WI38 (cell line): ENCODE measurements around the gene TOR1AIP2.

Experiments used
- H3K4me3 ChIP-seq: 2 replicates; pipeline ENCODE4 v1.5.1; 2011; ENCODE audit warnings: low read depth, mild to moderate bottlenecking, control low read depth, low read length
- TF ChIP-seq, protein P1 (sequence below): IDR thresholded peaks from 2 replicates; pipeline ENCODE4 v1.5.1; 2012; ENCODE audit warnings: low read depth, mild to moderate bottlenecking, control low read depth, low read length

The TOR1AIP2 gene

DNA sequence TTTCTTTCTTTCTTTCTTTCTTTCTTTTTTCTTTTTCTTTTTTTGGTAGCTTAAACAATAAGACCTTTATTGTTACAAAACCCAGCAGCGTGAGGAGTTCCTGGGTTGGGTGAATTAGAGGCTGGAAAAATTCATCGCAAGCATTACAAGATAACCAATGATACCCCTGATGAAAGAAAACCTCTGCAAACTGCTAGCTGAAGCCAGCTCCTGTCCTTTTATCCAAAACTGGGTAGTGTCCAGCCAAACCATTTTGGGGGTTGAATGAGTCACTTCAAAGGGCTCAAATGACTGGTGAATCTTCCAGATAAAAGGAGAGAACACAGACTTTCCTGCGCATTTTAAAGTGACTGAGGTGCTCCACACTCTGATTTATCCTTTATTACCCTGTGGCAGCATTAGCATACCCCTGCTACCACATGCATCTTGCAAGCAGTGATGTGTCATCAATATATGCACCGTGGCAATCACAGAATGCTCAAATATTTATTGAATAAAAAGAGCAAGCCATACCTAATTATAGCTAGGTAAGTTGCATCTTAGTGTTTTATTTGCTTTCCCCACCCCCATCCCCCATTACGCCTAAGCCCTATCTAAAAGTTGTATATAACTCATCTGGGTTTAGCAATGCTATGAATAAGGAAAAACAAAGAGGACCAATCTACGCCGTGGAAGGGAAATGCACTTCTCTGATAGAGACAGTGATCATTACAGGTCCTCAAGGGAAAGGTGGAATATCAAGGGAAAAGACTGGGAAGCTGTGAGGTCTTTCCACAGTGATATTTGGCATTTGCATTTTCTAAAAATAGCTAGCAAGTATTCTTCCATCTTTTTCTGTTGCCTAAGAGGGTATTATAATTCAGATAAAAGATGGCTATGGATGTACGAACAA is 44.6 kb upstream of the TOR1AIP2 start:
- no peak overlapping the region for H3K4me3 ChIP-seq
- TF ChIP-seq, protein P1, sequence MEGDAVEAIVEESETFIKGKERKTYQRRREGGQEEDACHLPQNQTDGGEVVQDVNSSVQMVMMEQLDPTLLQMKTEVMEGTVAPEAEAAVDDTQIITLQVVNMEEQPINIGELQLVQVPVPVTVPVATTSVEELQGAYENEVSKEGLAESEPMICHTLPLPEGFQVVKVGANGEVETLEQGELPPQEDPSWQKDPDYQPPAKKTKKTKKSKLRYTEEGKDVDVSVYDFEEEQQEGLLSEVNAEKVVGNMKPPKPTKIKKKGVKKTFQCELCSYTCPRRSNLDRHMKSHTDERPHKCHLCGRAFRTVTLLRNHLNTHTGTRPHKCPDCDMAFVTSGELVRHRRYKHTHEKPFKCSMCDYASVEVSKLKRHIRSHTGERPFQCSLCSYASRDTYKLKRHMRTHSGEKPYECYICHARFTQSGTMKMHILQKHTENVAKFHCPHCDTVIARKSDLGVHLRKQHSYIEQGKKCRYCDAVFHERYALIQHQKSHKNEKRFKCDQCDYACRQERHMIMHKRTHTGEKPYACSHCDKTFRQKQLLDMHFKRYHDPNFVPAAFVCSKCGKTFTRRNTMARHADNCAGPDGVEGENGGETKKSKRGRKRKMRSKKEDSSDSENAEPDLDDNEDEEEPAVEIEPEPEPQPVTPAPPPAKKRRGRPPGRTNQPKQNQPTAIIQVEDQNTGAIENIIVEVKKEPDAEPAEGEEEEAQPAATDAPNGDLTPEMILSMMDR = no peak

DNA sequence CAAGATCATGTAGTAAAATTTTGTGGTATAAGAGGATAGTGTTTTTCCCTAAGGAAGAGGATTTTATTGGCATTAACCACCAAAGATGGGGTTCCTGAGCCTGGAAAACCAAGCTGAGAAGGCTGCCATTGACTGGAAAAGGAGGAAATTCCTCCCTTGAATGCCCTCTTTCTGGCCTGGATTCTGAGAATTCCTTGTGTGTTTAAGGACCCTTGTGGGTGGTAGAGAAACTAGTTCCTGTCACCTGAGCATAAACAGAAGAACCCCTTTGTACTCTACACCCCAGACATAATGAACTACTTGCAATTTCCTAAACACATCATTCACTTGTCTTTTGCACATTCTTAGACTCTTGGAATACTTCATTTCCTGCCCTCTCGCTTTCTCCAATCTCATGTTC is 43.9 kb upstream of the TOR1AIP2 start:
- TF ChIP-seq, protein P1 = no peak
- H3K4me3 ChIP-seq = no peak overlapping the region

DNA sequence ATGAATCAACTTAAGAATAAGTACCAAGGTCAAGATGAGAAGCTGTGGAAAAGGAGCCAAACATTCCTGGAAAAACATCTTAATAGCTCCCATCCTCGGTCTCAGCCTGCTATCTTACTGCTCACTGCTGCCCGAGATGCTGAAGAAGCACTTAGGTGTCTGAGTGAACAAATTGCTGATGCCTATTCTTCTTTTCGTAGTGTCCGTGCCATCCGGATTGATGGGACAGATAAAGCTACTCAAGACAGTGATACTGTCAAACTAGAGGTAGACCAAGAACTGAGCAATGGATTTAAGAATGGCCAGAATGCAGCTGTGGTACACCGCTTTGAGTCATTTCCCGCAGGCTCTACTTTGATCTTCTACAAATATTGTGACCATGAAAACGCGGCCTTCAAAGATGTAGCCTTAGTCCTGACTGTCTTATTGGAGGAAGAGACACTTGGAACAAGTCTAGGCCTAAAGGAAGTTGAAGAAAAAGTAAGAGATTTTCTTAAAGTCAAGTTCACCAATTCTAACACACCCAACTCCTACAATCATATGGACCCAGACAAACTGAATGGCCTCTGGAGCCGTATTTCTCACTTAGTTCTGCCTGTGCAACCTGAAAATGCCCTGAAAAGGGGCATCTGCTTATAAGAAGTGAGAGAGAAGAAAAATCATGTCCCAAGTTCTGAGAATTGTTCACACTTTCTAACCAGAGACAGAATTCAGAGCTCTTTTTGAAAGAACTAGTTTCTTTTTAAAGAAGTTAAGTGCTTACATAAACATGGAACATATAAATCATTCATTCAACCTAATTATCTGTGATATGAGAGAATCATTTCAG is 40.2 kb upstream of the TOR1AIP2 start:
- TF ChIP-seq, protein P1 = no peak
- no peak overlapping the region for H3K4me3 ChIP-seq

DNA sequence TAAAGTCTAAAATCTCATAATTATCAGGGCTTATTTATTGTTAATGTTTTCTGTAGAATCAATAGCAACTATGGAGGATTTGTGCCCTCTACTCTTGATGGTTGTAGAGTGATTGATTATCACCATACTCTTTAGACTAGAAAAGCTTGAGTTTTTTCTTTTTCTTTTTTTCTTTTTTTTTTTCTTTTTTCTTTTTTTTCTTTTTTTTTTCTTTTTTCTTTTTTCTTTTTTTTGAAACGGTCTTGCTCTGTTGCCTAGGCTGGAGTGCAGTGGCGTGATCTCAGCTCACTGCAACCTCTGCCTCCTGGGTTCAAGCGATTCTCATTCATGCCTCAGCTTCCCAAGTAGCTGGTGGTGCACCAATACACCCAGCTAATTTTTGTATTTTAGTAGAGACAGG is 34.2 kb upstream of the TOR1AIP2 start:
- TF ChIP-seq, protein P1 = no peak
- H3K4me3 ChIP-seq = no peak overlapping the region

DNA sequence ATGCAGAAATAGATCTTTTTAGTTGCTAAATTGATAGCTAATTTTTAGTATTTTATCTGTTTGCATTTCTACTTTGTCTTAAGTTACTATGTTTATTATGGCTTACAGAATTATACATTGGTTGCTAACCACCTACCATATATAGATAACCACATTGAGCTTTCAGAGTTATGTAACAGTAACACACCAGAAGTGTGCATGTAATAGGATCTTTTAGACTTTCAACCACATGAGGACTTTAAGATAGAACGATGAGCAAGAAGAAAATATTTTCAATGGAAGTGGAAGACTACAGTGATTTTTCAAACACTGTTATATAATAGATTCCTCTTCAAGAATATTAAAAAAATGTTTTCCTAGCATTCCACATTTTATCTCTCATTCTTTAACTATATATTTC is 33.3 kb upstream of the TOR1AIP2 start:
- H3K4me3 ChIP-seq = no peak overlapping the region
- TF ChIP-seq, protein P1 = no peak

DNA sequence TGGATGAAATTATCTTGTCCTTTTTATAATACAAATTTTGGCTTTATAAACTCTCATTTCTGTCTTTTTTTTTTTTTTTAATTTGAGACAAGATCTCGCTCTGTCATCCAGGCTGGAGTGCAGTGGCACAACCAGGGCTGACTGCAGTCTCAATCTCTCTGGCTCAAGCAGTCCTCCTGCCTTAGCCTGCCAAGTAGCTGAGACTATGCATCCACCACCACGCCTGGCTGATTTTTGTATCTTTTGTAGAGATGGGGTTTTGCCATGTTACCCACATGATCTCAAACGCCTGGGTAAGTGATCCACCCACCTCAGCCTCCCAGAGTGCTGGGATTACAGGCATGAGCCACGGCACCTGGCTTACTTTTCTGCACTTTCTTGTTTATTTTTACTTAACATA is 12.0 kb upstream of the TOR1AIP2 start:
- TF ChIP-seq, protein P1 = no peak
- no peak overlapping the region for H3K4me3 ChIP-seq

DNA sequence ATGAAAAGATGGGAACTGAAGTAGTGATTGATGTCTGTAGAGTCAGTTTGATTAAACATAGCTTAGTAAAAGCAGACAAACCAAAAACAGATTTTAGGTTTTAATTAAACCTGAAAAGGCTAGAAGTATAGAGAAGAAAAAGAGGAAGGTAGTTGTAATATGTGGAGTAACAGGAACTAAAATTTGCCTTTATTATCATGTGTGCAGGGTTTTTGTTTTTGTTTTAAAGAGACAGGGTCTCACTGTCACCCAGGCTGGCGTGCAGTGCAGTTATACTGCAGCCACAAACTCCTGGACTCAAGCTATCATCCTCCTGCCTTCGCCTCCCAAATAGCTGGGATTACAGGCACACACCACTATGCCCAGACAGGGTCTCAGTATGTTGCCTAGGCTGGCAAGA is 10.5 kb upstream of the TOR1AIP2 start:
- no peak overlapping the region for H3K4me3 ChIP-seq
- TF ChIP-seq, protein P1 = no peak
